GM23248 (cell line): ENCODE data around the gene TRIM23.

Experiments
- EZH2 ChIP-seq: fragments of 200-600 bp; sonication (generic); IDR thresholded peaks from 2 replicates; pipeline ENCODE4 v1.6.1; 2018; ENCODE audit warnings: antibody characterized with exemption, mild to moderate bottlenecking; ENCODE audit not compliant: insufficient read depth, poor library complexity, severe bottlenecking
- EZH2phosphoT487 ChIP-seq: fragments of 200-600 bp; sonication (generic); IDR thresholded peaks from 2 replicates; pipeline ENCODE4 v1.6.1; 2018; ENCODE audit warnings: antibody characterized with exemption, moderate library complexity, mild to moderate bottlenecking, low read depth; ENCODE audit not compliant: insufficient read depth

DNA sequence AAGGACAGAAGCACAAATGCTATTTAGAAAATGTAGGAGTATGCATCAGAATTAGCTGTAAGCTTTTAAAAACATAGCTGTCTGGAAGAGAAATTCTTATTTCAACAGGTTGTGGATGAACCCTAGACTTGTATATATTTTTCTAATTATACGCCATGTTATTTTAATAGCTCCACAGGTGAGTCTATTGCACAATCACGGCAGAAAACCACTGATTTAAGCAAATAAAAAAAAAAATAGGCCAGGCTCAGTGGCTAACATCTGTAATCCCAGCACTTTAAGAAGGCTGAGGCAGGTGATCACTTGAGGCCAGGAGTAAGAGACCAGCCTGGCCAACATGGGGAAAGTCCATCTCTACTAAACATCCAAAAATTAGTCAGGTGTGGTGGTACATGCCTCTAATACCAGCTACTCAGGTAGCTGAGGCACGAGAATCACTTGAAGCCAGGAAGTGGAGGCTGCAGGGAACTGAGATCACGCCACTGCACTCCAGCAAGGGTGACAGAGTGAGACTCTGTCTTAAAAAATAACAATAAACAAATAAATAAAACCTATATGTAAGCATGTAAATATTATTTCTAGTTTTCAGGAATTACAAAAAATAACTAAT, 11.7 kb downstream of the TRIM23 start:
- no peak for TF ChIP-seq EZH2phosphoT487
- TF ChIP-seq EZH2 = no peak
